ENCODE results near the gene NACAD. TPM values are rescaled to one million over a fixed set of nuclear protein-coding genes. Genes with fewer than 3 reads are reported as not detected.

NACAD gene
- 1 to 10 TPM; 1.0 to 4.3 (median 2.3) TPM for total RNA-seq

- TF ChIP-seq CTCF (IDR thresholded peaks at IDR 0.05) (no peak), POLR2AphosphoS5 (IDR thresholded peaks at IDR 0.05) (peak in 1 of 2 donors; percentile 28), EP300 (IDR thresholded peaks at IDR 0.05) (no peak), POLR2A (IDR thresholded peaks at IDR 0.05) (no peak)
- H3K4me3 ChIP-seq, result peak within 1 kb of the TSS; percentile 31 to 68 (median 58)
- 0 to 4% methylated on average over 6 to 17 of the region's 50 CpGs for WGBS, 2 donors
- H3K9me3 ChIP-seq, result no peaks in the 10 kb centered on the region
- peaks cover 0 to 17% (median 13%) of the 10 kb centered on the region in 4 donors for H3K4me1 ChIP-seq
- H3K27me3 ChIP-seq, result peaks cover 0 to 15% (median 6%) of the 10 kb centered on the region in 4 donors
- DNase-seq (peak in 1 of 2 donors; percentile 92), ATAC-seq (ENCODE audit: low FRiP score in 2 of 2) (peak; percentile 35 to 91)
- peak within 1 kb of the TSS in 3 of 4 donors; percentile 60 to 71 (median 61) for H3K27ac ChIP-seq
- no peaks in the 10 kb centered on the region for H3K36me3 ChIP-seq
Measured at GRCh38 chr7:45088821-45089340, at the start of gene NACAD. Gene NACAD (minus strand): TSS chr7:45088969. CDS start chr7:45088894, 75 bp downstream.

- ATAC-seq (ENCODE audit: low FRiP score in 2 of 2) (peak; percentile 56 to 85), DNase-seq (peak in 1 of 2 donors; percentile 60)
- Histone ChIP-seq H3K27ac (no peak overlapping the region), H3K4me1 (no peaks in the 10 kb centered on the region), H3K9me3 (no peaks in the 10 kb centered on the region), H3K36me3 (no peaks in the 10 kb centered on the region), H3K27me3 (no peaks in the 10 kb centered on the region), H3K4me3 (no peak overlapping the region)
- WGBS, 2 donors, result 44 to 49% methylated on average over 9 of the region's 9 CpGs
- TF ChIP-seq POLR2AphosphoS5 (IDR thresholded peaks at IDR 0.05) (no peak), CTCF (IDR thresholded peaks at IDR 0.05) (peak; percentile 69 to 90 (median 85)), POLR2A (IDR thresholded peaks at IDR 0.05) (no peak)
Measured at GRCh38 chr7:45136106-45137060, 47.6 kb upstream of the NACAD start.

- Histone ChIP-seq H3K9me3 (no peaks in the 10 kb centered on the region), H3K36me3 (no peaks in the 10 kb centered on the region), H3K27me3 (no peaks in the 10 kb centered on the region), H3K4me1 (no peaks in the 10 kb centered on the region), H3K27ac (no peak overlapping the region), H3K4me3 (no peak overlapping the region)
- WGBS, 2 donors, result 87 to 91% methylated on average over 3 to 7 of the region's 7 CpGs
- no peak for DNase-seq
- no peak for ATAC-seq (ENCODE audit: low FRiP score in 2 of 2)
- no peak for TF ChIP-seq EP300 (IDR thresholded peaks at IDR 0.05)
- no peak for TF ChIP-seq CTCF (IDR thresholded peaks at IDR 0.05)
- no peak for TF ChIP-seq POLR2A (IDR thresholded peaks at IDR 0.05)
- no peak for TF ChIP-seq POLR2AphosphoS5 (IDR thresholded peaks at IDR 0.05)
Measured at GRCh38 chr7:45133877-45134276, 45.1 kb upstream of the NACAD start.

GRCh38 chr7:45133352-45133751 lies 44.6 kb upstream of the NACAD start:
- 91 to 100% methylated on average over 2 to 4 of the region's 4 CpGs for WGBS, 2 donors
- no peaks in the 10 kb centered on the region for H3K9me3 ChIP-seq
- H3K27ac ChIP-seq, result no peak overlapping the region
- no peaks in the 10 kb centered on the region for H3K4me1 ChIP-seq
- no peak overlapping the region for H3K4me3 ChIP-seq
- no peak for TF ChIP-seq CTCF (IDR thresholded peaks at IDR 0.05)
- TF ChIP-seq POLR2AphosphoS5 (IDR thresholded peaks at IDR 0.05), result no peak
- DNase-seq (no peak), ATAC-seq (ENCODE audit: low FRiP score in 2 of 2) (no peak)
- H3K36me3 ChIP-seq, result no peaks in the 10 kb centered on the region
- no peaks in the 10 kb centered on the region for H3K27me3 ChIP-seq
